Stimulated activated CD8-positive, alpha-beta memory T cell treated with anti-CD3 and anti-CD28 coated beads, Interleukin-7, amount 100 ng/mL, for 24 hours (primary cell): ENCODE measurements around the gene EXOSC5.
"Not testable (repeated sequence)": the region's sequence is repeated elsewhere in the genome, so short reads cannot be mapped to it uniquely, and the experiment has no call there.

ENCODE experiments used
- DNase-seq: peaks from one replicate; pipeline ENCODE4 v3.0.0-alpha.2; 2020; ENCODE audit warnings: low read depth

Gene EXOSC5

GRCh38 chr19:41405776-41406175 lies 8.6 kb upstream of the EXOSC5 start:
- DNase-seq, result no peak

GRCh38 chr19:41403181-41403970 lies 6.2 kb upstream of the EXOSC5 start:
- no peak for DNase-seq

- DNase-seq, result no peak
These were observed 4.9 kb upstream of the EXOSC5 start for GRCh38 chr19:41402010-41402409.

- DNase-seq, result no peak
These were observed 4.3 kb upstream of the EXOSC5 start for GRCh38 chr19:41401483-41401882.

- DNase-seq, result no peak
These were observed 2.4 kb upstream of the EXOSC5 start for GRCh38 chr19:41399525-41399924.

- DNase-seq, result no peak
These were observed 1.9 kb upstream of the EXOSC5 start for GRCh38 chr19:41399091-41399490.

GRCh38 chr19:41398598-41398997 lies 1.4 kb upstream of the EXOSC5 start:
- no peak for DNase-seq

- DNase-seq, result no peak
These were observed 875 bp upstream of the EXOSC5 start for GRCh38 chr19:41398050-41398418.

GRCh38 chr19:41395355-41395754 lies 1.8 kb downstream of the EXOSC5 start:
- no peak for DNase-seq

- no peak for DNase-seq
These were observed 4.4 kb downstream of the EXOSC5 start for GRCh38 chr19:41392775-41393174.

- no peak for DNase-seq
These were observed 5.5 kb downstream of the EXOSC5 start for GRCh38 chr19:41391618-41392017.

- DNase-seq, result no peak
These were observed 10.7 kb downstream of the EXOSC5 start for GRCh38 chr19:41386442-41386841.

GRCh38 chr19:41384351-41384750 lies 12.8 kb downstream of the EXOSC5 start:
- no peak for DNase-seq

- DNase-seq, result not testable (repeated sequence)
These were observed 15.6 kb downstream of the EXOSC5 start for GRCh38 chr19:41381536-41381935.

GRCh38 chr19:41377977-41378709 lies 19.0 kb downstream of the EXOSC5 start:
- no peak for DNase-seq

GRCh38 chr19:41376998-41377365 lies 20.2 kb downstream of the EXOSC5 start:
- DNase-seq, result no peak

GRCh38 chr19:41376241-41376997 lies 20.7 kb downstream of the EXOSC5 start, which contains the start of gene TMEM91:
Gene TMEM91 (plus strand): TSS chr19:41376533. CDS start chr19:41378310, 1,777 bp downstream.
- DNase-seq, result no peak

- DNase-seq, result no peak
These were observed 23.2 kb downstream of the EXOSC5 start for GRCh38 chr19:41373993-41374392.

GRCh38 chr19:41372501-41372900 lies 24.7 kb downstream of the EXOSC5 start:
- no peak for DNase-seq

- no peak for DNase-seq
These were observed 25.6 kb downstream of the EXOSC5 start for GRCh38 chr19:41371541-41371940.

GRCh38 chr19:41371119-41371518 lies 26.0 kb downstream of the EXOSC5 start:
- not testable (repeated sequence) for DNase-seq

- no peak for DNase-seq
These were observed 27.4 kb downstream of the EXOSC5 start for GRCh38 chr19:41369769-41370168.

GRCh38 chr19:41367848-41368301 lies 29.3 kb downstream of the EXOSC5 start:
- no peak for DNase-seq
